Spleen (tissue), 11 donors: ENCODE results near the gene TSPOAP1. TPM values are rescaled to one million over a fixed set of nuclear protein-coding genes. Genes with fewer than 3 reads are reported as not detected.

Source experiments
- DNase-seq: peaks from one replicate; pipeline ENCODE4 v3.0.0-alpha.2; 2020
- H3K27ac ChIP-seq, 8 donors: fragments of 200-600 bp; sonication (generic) in 7 of 8; 1 replicate in 4 of 8; 2 replicates in 4 of 8; pipeline versions ENCODE4 v1.5.0 to v1.8.0; 2016 to 2021; ENCODE audit warnings: inconsistent platforms in 4 of 8, mild to moderate bottlenecking in 4 of 8, moderate library complexity in 1 of 8
- H3K27me3 ChIP-seq, 7 donors: fragments of 200-600 bp; sonication (generic) in 6 of 7; replicated peaks in 1 of 7; 1 replicate in 4 of 7; 2 replicates in 3 of 7; pipeline versions ENCODE4 v1.5.0 to v1.8.0; 2016 to 2021; ENCODE audit warnings: inconsistent platforms in 3 of 7, mild to moderate bottlenecking in 1 of 7
- H3K36me3 ChIP-seq, 6 donors: fragments of 200-600 bp; sonication (generic) in 5 of 6; 1 replicate in 4 of 6; 2 replicates in 2 of 6; pipeline versions ENCODE4 v1.5.0 to v1.8.0; 2016 to 2021; ENCODE audit warnings: inconsistent platforms in 2 of 6
- H3K4me1 ChIP-seq, 6 donors: fragments of 200-600 bp; sonication (generic) in 5 of 6; 1 replicate in 3 of 6; 2 replicates in 3 of 6; pipeline versions ENCODE4 v1.5.0 to v1.8.0; 2016 to 2021; ENCODE audit warnings: inconsistent platforms in 3 of 6
- H3K4me3 ChIP-seq, 8 donors: fragments of 200-600 bp; sonication (generic) in 7 of 8; 1 replicate in 4 of 8; 2 replicates in 4 of 8; pipeline versions ENCODE4 v1.5.0 to v1.8.0; 2016 to 2021; ENCODE audit warnings: inconsistent platforms in 4 of 8, mild to moderate bottlenecking in 4 of 8, moderate library complexity in 2 of 8
- H3K9me3 ChIP-seq, 8 donors: fragments of 200-600 bp; sonication (generic) in 7 of 8; 1 replicate in 4 of 8; 2 replicates in 4 of 8; pipeline versions ENCODE4 v1.5.0 to v1.8.0; 2016 to 2021; ENCODE audit warnings: inconsistent platforms in 4 of 8
- POLR2A ChIP-seq, 3 donors: fragments of 450-650 bp; IDR thresholded peaks; one replicate each; pipeline ENCODE4 v1.5.1; 2017; ENCODE audit warnings: antibody characterized with exemption in 3 of 3, mild to moderate bottlenecking in 1 of 3
- POLR2AphosphoS5 ChIP-seq, 3 donors: sonication (generic); formaldehyde crosslinking; IDR thresholded peaks; one replicate each; pipeline ENCODE4 v1.5.1; 2017; ENCODE audit warnings: antibody characterized with exemption in 3 of 3
- WGBS, 5 donors: extraction: QIAGEN DNeasy Blood & Tissue Kit in 3 of 5; methylation state at CpG; one replicate each; pipeline versions ENCODE4 v1.1.5 to v1.1.7; 2013 to 2018; 5-methylcytosine and 5-hydroxymethylcytosine counted together
- intact Hi-C: fragments of 100-400 bp; cut with DNase I; formaldehyde crosslinking; loops from one replicate; pipeline ENCODE4 v1.15.0; 2023; ENCODE audit warnings: low total_unique reads
- polyA plus RNA-seq, 3 donors: library from polyadenylated mRNA; stranded (reverse); fragments of 200-250 nt; gene quantifications; one replicate each; pipeline ENCODE4 v1.2.1, GENCODE V29; 2013
- total RNA-seq, 7 donors: library from RNA; depleted of rRNA in 3 of 7; stranded (reverse); fragments of >200 nt in 3 of 7; fragmentation: NEBNext Ultra II Directional in 4 of 7; extraction: Animal tissue kit (Norgen Biotek cat#: 25700) in 4 of 7; gene quantifications; one replicate each; pipeline versions ENCODE4 v1.1.0 to v1.2.1, GENCODE V29; 2016 to 2021
- TF ChIP-seq, protein P1 (sequence below), 11 experiments: fragments of 200-600 bp in 7 of 11; fragments of 450-650 bp in 4 of 11; sonication (generic) in 4 of 11; IDR thresholded peaks in 8 of 11; conservative IDR thresholded peaks in 3 of 11; 1 replicate in 7 of 11; 2 replicates in 4 of 11; pipeline versions ENCODE4 v1.4.0 to v1.8.0; 2016 to 2021; ENCODE audit warnings: antibody characterized with exemption in 11 of 11, inconsistent platforms in 4 of 11, mild to moderate bottlenecking in 1 of 11
- donor health status: healthy with polysubstance abuse.
- donor health status: DM: no; HTN: no; CAD: no; lungs with moderate emphysema.
- donor health status: DM: no; HTN: no; CAD: no.
- donor health status: Bipolar disorder and iron deficiency.
- donor health status: healthy.
- donor health status: DM: no; HTN: no; CAD: no.
- donor health status: DM: yes; HTN: yes; CAD: no.

Gene TSPOAP1
- total and polyA plus RNA-seq, 10 donors: 11.5 to 31.8 (median 18.6) TPM

DNA sequence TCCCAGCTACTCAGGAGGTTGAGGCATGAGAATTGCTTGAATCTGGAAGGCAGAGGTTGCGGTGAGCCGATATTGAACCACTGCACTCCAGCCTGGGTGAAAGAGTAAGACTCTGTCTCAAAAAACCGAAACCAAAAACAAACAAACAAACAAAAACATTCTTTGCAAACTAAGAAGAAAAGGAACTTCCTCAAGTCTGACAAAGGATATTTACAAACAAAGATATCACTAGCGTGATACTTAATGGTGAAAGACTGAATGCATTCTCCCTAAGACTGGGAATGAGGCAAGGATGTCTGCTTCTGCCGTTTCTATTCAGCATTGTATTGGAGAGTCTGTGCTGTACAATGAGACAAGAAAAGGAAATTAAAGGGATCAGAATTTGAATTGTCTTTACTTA is 37.3 kb downstream of the TSPOAP1 start:
- Histone ChIP-seq H3K36me3 (no peaks in the 10 kb centered on the region), H3K27ac (no peak overlapping the region), H3K27me3 (peaks cover 0 to 34% (median 8%) of the 10 kb centered on the region in 7 donors), H3K4me1 (peaks cover 0 to 11% (median 0%) of the 10 kb centered on the region in 6 donors), H3K9me3 (peaks cover 0 to 12% (median 0%) of the 10 kb centered on the region in 8 donors), H3K4me3 (no peak overlapping the region)
- no peak for TF ChIP-seq POLR2A (IDR thresholded peaks at IDR 0.05)
- TF ChIP-seq POLR2AphosphoS5 (IDR thresholded peaks at IDR 0.05): no peak
- TF ChIP-seq, protein P1, sequence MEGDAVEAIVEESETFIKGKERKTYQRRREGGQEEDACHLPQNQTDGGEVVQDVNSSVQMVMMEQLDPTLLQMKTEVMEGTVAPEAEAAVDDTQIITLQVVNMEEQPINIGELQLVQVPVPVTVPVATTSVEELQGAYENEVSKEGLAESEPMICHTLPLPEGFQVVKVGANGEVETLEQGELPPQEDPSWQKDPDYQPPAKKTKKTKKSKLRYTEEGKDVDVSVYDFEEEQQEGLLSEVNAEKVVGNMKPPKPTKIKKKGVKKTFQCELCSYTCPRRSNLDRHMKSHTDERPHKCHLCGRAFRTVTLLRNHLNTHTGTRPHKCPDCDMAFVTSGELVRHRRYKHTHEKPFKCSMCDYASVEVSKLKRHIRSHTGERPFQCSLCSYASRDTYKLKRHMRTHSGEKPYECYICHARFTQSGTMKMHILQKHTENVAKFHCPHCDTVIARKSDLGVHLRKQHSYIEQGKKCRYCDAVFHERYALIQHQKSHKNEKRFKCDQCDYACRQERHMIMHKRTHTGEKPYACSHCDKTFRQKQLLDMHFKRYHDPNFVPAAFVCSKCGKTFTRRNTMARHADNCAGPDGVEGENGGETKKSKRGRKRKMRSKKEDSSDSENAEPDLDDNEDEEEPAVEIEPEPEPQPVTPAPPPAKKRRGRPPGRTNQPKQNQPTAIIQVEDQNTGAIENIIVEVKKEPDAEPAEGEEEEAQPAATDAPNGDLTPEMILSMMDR (IDR thresholded peaks at IDR 0.05 in 8 of 11, conservative IDR thresholded peaks at IDR 0.05 in 3 of 11): no peak
- intact Hi-C loops: no loop called here
- WGBS, 5 donors: 71 to 94% (median 78%) methylated on average over 5 of the region's 5 CpGs
- no peak for DNase-seq

DNA sequence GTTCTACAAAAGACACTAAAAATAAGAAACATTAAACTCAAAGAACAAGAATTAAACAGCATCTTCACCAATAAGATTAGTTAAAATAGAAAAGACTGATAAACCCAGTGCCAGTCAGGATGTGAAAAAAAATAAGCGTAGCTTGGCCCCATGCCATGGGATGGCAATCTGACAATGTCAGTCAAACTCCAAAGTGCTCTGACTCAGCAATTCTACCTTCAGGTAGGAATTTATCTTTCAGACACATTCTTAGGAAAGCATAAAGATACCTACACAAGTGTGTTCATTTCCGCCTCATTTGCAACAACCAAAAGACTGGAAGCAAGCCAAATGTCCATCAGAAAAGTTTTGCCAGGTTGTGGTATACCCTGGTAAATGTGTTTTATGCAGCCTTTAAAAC is 38.7 kb downstream of the TSPOAP1 start:
- H3K4me3 ChIP-seq: no peak overlapping the region
- TF ChIP-seq POLR2AphosphoS5 (IDR thresholded peaks at IDR 0.05) (no peak), POLR2A (IDR thresholded peaks at IDR 0.05) (no peak)
- TF ChIP-seq, protein P1 (IDR thresholded peaks at IDR 0.05 in 8 of 11, conservative IDR thresholded peaks at IDR 0.05 in 3 of 11): no peak
- H3K27me3 ChIP-seq: peaks cover 0 to 45% (median 8%) of the 10 kb centered on the region in 7 donors
- intact Hi-C loops: no loop called here
- DNase-seq: no peak
- WGBS, 5 donors: 20 to 48% (median 41%) methylated on average over 2 of the region's 2 CpGs
- no peaks in the 10 kb centered on the region for H3K36me3 ChIP-seq
- peak overlapping the region in 1 of 8 donors; percentile 70 for H3K27ac ChIP-seq
- peaks cover 0 to 12% (median 0%) of the 10 kb centered on the region in 8 donors for H3K9me3 ChIP-seq
- H3K4me1 ChIP-seq: peaks cover 0 to 15% (median 0%) of the 10 kb centered on the region in 6 donors

DNA sequence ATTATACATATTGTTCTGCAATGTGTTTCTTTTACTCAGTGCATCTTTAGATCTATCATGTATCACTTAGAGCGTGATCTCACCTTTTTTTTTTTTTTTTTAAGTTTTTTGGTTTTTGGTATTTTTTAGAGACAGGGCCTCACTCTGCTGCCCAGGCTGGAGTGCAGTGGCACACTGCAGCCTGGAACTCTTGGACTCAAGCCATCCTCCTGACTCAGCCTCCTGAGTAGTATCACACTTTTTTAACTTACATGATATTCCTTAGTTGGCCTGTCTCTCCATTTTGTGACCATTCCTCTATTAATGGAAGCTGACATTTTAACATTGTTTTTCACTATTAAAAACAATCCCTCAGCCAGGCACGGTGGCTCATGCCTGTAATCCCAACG is 43.2 kb downstream of the TSPOAP1 start:
- H3K4me1 ChIP-seq: peaks cover 0 to 25% (median 0%) of the 10 kb centered on the region in 6 donors
- 76 to 95% (median 85%) methylated on average over 3 of the region's 3 CpGs for WGBS, 5 donors
- no peaks in the 10 kb centered on the region for H3K9me3 ChIP-seq
- H3K27me3 ChIP-seq: peaks cover 0 to 53% (median 8%) of the 10 kb centered on the region in 7 donors
- peak overlapping the region in 1 of 8 donors; percentile 2 for H3K27ac ChIP-seq
- intact Hi-C loops: no loop called here
- H3K36me3 ChIP-seq: no peaks in the 10 kb centered on the region
- DNase-seq: no peak
- no peak overlapping the region for H3K4me3 ChIP-seq
- TF ChIP-seq, protein P1 (IDR thresholded peaks at IDR 0.05 in 8 of 11, conservative IDR thresholded peaks at IDR 0.05 in 3 of 11): no peak
- no peak for TF ChIP-seq POLR2AphosphoS5 (IDR thresholded peaks at IDR 0.05)
- no peak for TF ChIP-seq POLR2A (IDR thresholded peaks at IDR 0.05)

DNA sequence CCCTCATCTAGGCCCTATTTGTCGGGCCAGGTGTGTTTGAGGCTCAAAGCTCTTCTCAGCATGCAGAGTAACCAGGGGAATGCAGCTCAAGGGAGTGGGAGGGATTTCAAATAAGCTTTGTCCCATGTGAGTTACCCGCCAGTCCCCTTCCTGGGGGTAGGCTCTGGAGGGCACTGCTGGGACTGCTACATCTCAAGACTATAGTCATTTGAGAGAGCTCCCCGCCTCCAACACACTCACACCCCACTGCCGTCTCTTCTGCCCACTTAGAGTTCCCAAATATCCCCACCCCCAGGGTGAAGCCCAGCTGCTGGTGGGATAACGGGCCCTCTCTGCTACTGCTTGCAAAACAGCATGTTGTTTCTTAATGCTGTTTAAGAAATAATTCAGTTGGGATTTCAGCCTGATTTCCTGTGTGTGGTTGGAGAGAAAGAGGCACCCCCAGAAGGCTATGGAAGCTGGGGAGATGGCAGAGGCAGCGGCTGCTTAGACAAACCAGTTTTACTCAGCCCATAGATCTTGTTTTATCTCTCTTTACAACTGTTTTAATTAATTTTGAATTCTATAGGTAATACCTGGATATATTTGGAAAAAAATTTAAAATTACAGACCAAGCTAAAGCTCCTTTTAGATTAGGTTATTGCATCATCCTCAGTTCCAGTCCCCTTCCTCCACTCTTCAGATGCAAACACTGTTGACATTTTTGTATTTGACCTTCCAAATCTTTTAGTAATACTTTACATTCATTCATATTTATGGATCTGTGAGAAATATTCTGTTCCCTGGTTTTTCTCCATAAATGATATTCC is 43.8 kb downstream of the TSPOAP1 start:
- WGBS, 5 donors: 23 to 35% (median 25%) methylated on average over 6 of the region's 6 CpGs
- H3K27me3 ChIP-seq: peaks cover 0 to 59% (median 9%) of the 10 kb centered on the region in 7 donors
- no peak for DNase-seq

More for the DNA sequence above, 43.8 kb downstream of the TSPOAP1 start:
- Histone ChIP-seq H3K27ac (peak overlapping the region in 1 of 8 donors; percentile 2), H3K9me3 (no peaks in the 10 kb centered on the region), H3K4me1 (peaks cover 0 to 29% (median 1%) of the 10 kb centered on the region in 6 donors), H3K4me3 (no peak overlapping the region), H3K36me3 (no peaks in the 10 kb centered on the region)
- intact Hi-C loops: no loop called here
- TF ChIP-seq POLR2A (IDR thresholded peaks at IDR 0.05) (no peak), POLR2AphosphoS5 (IDR thresholded peaks at IDR 0.05) (no peak)
- TF ChIP-seq, protein P1 (IDR thresholded peaks at IDR 0.05 in 8 of 11, conservative IDR thresholded peaks at IDR 0.05 in 3 of 11): no peak
